ENCODE results near the gene TRPM3. TPM values are rescaled to one million over a fixed set of nuclear protein-coding genes. Genes with fewer than 3 reads are reported as not detected.
"Not testable (repeated sequence)": the region's sequence is repeated elsewhere in the genome, so short reads cannot be mapped to it uniquely, and the experiment has no call there.

Gene TRPM3
- total RNA-seq, 1 experiment from 2014 or later, result not detected

DNA sequence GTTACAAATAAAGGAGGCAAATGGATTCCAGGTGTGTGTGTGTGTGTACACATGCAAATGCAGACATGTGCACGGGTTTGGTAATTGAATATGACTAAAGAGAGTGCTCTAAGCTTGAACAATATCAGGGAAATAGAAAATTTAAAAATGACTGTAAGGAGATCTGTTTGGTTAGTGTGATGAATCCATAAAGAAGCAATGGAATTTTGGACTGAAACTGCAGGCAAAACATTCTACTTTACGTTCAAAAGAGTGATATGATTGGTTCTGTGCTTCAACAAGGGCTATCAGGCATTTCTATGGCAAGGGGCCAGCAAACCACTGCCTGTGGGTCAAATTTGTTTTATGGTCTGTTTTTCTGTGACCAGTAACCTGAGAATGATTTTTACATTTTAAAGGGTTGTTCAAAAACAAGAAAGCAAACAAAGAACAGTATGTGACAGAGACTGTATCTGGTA lies 374.1 kb downstream of the TRPM3 start:
- intact Hi-C loops (cut with micrococcal nuclease; ENCODE audit: unreplicated experiment), result no loop called here
- no peak overlapping the region for H3K27ac Mint-ChIP-seq (ENCODE audit: unreplicated experiment)
- TF ChIP-seq, protein P1, sequence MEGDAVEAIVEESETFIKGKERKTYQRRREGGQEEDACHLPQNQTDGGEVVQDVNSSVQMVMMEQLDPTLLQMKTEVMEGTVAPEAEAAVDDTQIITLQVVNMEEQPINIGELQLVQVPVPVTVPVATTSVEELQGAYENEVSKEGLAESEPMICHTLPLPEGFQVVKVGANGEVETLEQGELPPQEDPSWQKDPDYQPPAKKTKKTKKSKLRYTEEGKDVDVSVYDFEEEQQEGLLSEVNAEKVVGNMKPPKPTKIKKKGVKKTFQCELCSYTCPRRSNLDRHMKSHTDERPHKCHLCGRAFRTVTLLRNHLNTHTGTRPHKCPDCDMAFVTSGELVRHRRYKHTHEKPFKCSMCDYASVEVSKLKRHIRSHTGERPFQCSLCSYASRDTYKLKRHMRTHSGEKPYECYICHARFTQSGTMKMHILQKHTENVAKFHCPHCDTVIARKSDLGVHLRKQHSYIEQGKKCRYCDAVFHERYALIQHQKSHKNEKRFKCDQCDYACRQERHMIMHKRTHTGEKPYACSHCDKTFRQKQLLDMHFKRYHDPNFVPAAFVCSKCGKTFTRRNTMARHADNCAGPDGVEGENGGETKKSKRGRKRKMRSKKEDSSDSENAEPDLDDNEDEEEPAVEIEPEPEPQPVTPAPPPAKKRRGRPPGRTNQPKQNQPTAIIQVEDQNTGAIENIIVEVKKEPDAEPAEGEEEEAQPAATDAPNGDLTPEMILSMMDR (IDR thresholded peaks at IDR 0.05; ENCODE audit: insufficient read depth in 1 of 2, low read depth in 1 of 2, low read length in 1 of 2, severe bottlenecking in 1 of 2, unreplicated experiment in 1 of 2), result no peak
- no peaks in the 10 kb centered on the region for H3K36me3 Mint-ChIP-seq (ENCODE audit: insufficient read depth, unreplicated experiment)
- DNase-seq, result no peak
- no peaks in the 10 kb centered on the region for H3K36me3 ChIP-seq (ENCODE audit: control insufficient read depth, insufficient read depth, low read length)
- H3K27me3 Mint-ChIP-seq (ENCODE audit: insufficient read depth, unreplicated experiment), result peaks cover 3% of the 10 kb centered on the region
- H3K4me1 Mint-ChIP-seq (ENCODE audit: low read depth, unreplicated experiment), result no peaks in the 10 kb centered on the region
- no peaks in the 10 kb centered on the region for H3K9me3 ChIP-seq
- ChIA-PET POLR2A (no interaction called here), CTCF (no interaction called here)
- H3K9me3 Mint-ChIP-seq (ENCODE audit: unreplicated experiment), result no peaks in the 10 kb centered on the region
- H3K4me3 ChIP-seq (ENCODE audit: low read depth, low read length), result no peak overlapping the region
- BruUV-seq (replicated peaks), result no TSS peak
- no peak overlapping the region for H3K4me3 Mint-ChIP-seq (ENCODE audit: unreplicated experiment)
- H3K4me1 ChIP-seq, result no peaks in the 10 kb centered on the region
- no peaks in the 10 kb centered on the region for H3K27me3 ChIP-seq (replicated peaks; ENCODE audit: control insufficient read depth, insufficient read depth, low read length)

DNA sequence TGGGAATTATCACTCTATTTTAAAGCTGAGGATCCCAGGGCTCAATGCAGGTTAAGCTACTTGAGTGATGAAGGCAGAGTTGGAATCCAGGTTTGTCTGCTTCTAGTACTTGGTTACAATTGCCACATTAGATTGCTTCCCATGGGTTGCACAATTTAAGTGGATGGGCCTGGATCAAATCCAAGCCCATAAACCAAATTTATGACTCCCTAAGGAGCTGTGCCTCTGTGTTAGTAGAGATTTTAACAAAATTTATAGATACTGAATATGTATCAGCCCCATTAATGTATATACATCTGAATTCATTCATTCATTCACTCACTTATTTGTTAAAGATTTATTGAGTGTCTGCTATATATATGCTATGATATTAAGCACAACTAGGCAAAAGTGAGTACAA lies 374.7 kb downstream of the TRPM3 start:
- H3K27me3 Mint-ChIP-seq (ENCODE audit: insufficient read depth, unreplicated experiment), result peaks cover 3% of the 10 kb centered on the region
- BruUV-seq (replicated peaks), result no TSS peak
- CTCF ChIA-PET, result no interaction called here

DNA sequence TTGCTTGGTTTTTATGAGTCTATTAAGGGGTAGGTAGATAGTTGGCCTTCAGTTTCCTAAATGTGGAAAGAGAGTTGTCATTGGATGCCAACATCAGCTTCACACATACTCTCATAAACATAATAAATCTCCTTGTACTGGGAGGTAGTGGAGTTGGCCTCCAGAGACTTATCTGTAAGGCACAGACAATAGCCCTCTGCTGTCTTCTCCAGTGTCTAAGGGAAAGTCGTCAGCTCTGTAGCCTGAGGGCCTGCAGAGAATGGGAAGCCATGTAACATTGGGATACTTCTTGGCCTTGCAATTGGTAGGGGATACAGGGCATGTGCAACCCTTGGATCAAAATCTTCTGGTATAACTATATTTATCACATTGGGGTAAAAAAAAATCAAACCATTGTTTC lies 375.1 kb downstream of the TRPM3 start:
- Histone ChIP-seq H3K27me3 (replicated peaks; ENCODE audit: control insufficient read depth, insufficient read depth, low read length) (no peaks in the 10 kb centered on the region), H3K9me3 (no peaks in the 10 kb centered on the region), H3K36me3 (ENCODE audit: control insufficient read depth, insufficient read depth, low read length) (no peaks in the 10 kb centered on the region), H3K4me1 (no peaks in the 10 kb centered on the region), H3K4me3 (ENCODE audit: low read depth, low read length) (no peak overlapping the region)
- peaks cover 3% of the 10 kb centered on the region for H3K27me3 Mint-ChIP-seq (ENCODE audit: insufficient read depth, unreplicated experiment)
- no peaks in the 10 kb centered on the region for H3K36me3 Mint-ChIP-seq (ENCODE audit: insufficient read depth, unreplicated experiment)
- TF ChIP-seq, protein P1 (IDR thresholded peaks at IDR 0.05; ENCODE audit: insufficient read depth in 1 of 2, low read depth in 1 of 2, low read length in 1 of 2, severe bottlenecking in 1 of 2, unreplicated experiment in 1 of 2), result no peak
- H3K27ac Mint-ChIP-seq (ENCODE audit: unreplicated experiment), result no peak overlapping the region
- BruUV-seq (replicated peaks), result no TSS peak
- H3K4me1 Mint-ChIP-seq (ENCODE audit: low read depth, unreplicated experiment), result no peaks in the 10 kb centered on the region
- H3K9me3 Mint-ChIP-seq (ENCODE audit: unreplicated experiment), result no peaks in the 10 kb centered on the region
- ChIA-PET CTCF (no interaction called here), POLR2A (no interaction called here)
- no peak overlapping the region for H3K4me3 Mint-ChIP-seq (ENCODE audit: unreplicated experiment)
- no peak for DNase-seq
- intact Hi-C loops (cut with micrococcal nuclease; ENCODE audit: unreplicated experiment), result no loop called here

More for the DNA sequence above, 374.7 kb downstream of the TRPM3 start:
- H3K27me3 ChIP-seq (replicated peaks; ENCODE audit: control insufficient read depth, insufficient read depth, low read length), result no peaks in the 10 kb centered on the region
- TF ChIP-seq, protein P1 (IDR thresholded peaks at IDR 0.05; ENCODE audit: insufficient read depth in 1 of 2, low read depth in 1 of 2, low read length in 1 of 2, severe bottlenecking in 1 of 2, unreplicated experiment in 1 of 2), result no peak
- no peaks in the 10 kb centered on the region for H3K36me3 ChIP-seq (ENCODE audit: control insufficient read depth, insufficient read depth, low read length)
- H3K4me1 ChIP-seq, result no peaks in the 10 kb centered on the region
- intact Hi-C loops (cut with micrococcal nuclease; ENCODE audit: unreplicated experiment), result no loop called here
- POLR2A ChIA-PET, result no interaction called here
- H3K27ac Mint-ChIP-seq (ENCODE audit: unreplicated experiment), result no peak overlapping the region
- H3K9me3 Mint-ChIP-seq (ENCODE audit: unreplicated experiment), result no peaks in the 10 kb centered on the region
- no peaks in the 10 kb centered on the region for H3K4me1 Mint-ChIP-seq (ENCODE audit: low read depth, unreplicated experiment)
- no peaks in the 10 kb centered on the region for H3K9me3 ChIP-seq
- H3K4me3 Mint-ChIP-seq (ENCODE audit: unreplicated experiment), result no peak overlapping the region
- no peak overlapping the region for H3K4me3 ChIP-seq (ENCODE audit: low read depth, low read length)
- no peaks in the 10 kb centered on the region for H3K36me3 Mint-ChIP-seq (ENCODE audit: insufficient read depth, unreplicated experiment)
- DNase-seq, result no peak

DNA sequence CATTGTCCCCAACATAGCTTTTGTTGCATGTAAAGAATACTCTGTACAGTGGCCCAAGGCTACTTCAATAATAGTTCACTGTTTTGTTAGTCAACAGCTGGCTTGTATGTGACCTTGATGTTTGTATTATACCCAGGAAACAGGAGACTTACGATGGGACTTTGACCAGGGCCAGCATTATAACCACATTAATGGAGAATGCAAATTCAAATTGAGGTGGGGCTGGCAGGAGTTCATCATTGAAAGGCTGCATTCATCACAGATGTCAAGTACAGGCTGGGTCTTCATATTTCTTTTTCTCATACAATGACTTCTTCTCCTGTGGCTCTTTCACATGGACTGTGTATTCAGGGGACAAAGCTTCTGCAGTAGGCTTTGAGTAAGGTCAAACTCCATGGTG lies 396.6 kb downstream of the TRPM3 start:
- intact Hi-C loops (cut with micrococcal nuclease; ENCODE audit: unreplicated experiment); H3K9me3 ChIP-seq; H3K36me3 Mint-ChIP-seq (ENCODE audit: insufficient read depth, unreplicated experiment); H3K4me3 Mint-ChIP-seq (ENCODE audit: unreplicated experiment); H3K4me1 ChIP-seq; H3K27ac Mint-ChIP-seq (ENCODE audit: unreplicated experiment); H3K27me3 Mint-ChIP-seq (ENCODE audit: insufficient read depth, unreplicated experiment); H3K4me3 ChIP-seq (ENCODE audit: low read depth, low read length); POLR2A ChIA-PET; H3K27me3 ChIP-seq (replicated peaks; ENCODE audit: control insufficient read depth, insufficient read depth, low read length); CTCF ChIA-PET; H3K36me3 ChIP-seq (ENCODE audit: control insufficient read depth, insufficient read depth, low read length); DNase-seq; H3K9me3 Mint-ChIP-seq (ENCODE audit: unreplicated experiment); H3K4me1 Mint-ChIP-seq (ENCODE audit: low read depth, unreplicated experiment); BruUV-seq (replicated peaks): not testable (repeated sequence)

DNA sequence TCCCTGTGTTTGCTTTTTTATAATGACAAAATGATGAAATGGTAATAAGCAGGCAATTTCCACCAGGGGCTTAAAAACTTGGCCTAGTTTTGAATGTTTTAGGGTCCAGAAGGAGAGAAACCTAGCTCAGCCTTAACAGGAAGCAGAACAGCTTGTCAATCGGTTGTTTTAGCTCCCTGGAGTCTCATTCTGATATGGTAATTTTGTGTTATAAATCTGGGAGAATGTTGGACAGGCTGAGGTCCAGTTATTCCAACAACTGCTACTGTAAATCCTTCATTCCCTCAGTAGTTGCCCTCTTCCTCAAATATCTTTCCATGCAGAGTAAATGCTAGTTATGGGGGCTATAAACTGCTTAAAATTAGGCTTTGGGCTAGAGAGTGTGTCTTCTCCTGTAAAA lies 397.4 kb downstream of the TRPM3 start:
- H3K36me3 ChIP-seq (ENCODE audit: control insufficient read depth, insufficient read depth, low read length); H3K4me3 ChIP-seq (ENCODE audit: low read depth, low read length); POLR2A ChIA-PET; H3K9me3 Mint-ChIP-seq (ENCODE audit: unreplicated experiment); H3K27me3 Mint-ChIP-seq (ENCODE audit: insufficient read depth, unreplicated experiment); CTCF ChIA-PET; H3K4me1 ChIP-seq; DNase-seq; H3K4me3 Mint-ChIP-seq (ENCODE audit: unreplicated experiment); H3K4me1 Mint-ChIP-seq (ENCODE audit: low read depth, unreplicated experiment); intact Hi-C loops (cut with micrococcal nuclease; ENCODE audit: unreplicated experiment); BruUV-seq (replicated peaks); H3K27ac Mint-ChIP-seq (ENCODE audit: unreplicated experiment); H3K9me3 ChIP-seq; H3K36me3 Mint-ChIP-seq (ENCODE audit: insufficient read depth, unreplicated experiment); H3K27me3 ChIP-seq (replicated peaks; ENCODE audit: control insufficient read depth, insufficient read depth, low read length): not testable (repeated sequence)
